ENCODE measurements around the gene DPP10.

GRCh38 chr2:115560666-115561065, 1118.2 kb downstream of the DPP10 start:
- TF ChIP-seq JUND (IDR thresholded peaks at IDR 0.05) (no peak), CTCF (IDR thresholded peaks at IDR 0.05; ENCODE audit: low read depth, low read length, missing input control) (no peak), TAF1 (conservative IDR thresholded peaks at IDR 0.05) (no peak), HNF4A (conservative IDR thresholded peaks at IDR 0.05) (no peak), FOXA1 (IDR thresholded peaks at IDR 0.05) (no peak), SP1 (IDR thresholded peaks at IDR 0.05) (no peak)

Data from liver (tissue), 3 donors.